Transverse colon (tissue), 4 donors: ENCODE measurements around the gene PCDHB9.

Experiments used
- EP300 ChIP-seq: sonication (generic); formaldehyde crosslinking; IDR thresholded peaks from one replicate; pipeline ENCODE4 v1.6.1; 2017; ENCODE audit warnings: antibody characterized with exemption, low read depth
- POLR2A ChIP-seq: fragments of 450-650 bp; IDR thresholded peaks from one replicate; pipeline ENCODE4 v1.6.1; 2016; ENCODE audit warnings: antibody characterized with exemption, mild to moderate bottlenecking, moderate library complexity
- POLR2AphosphoS5 ChIP-seq, 3 donors: sonication (generic); formaldehyde crosslinking; IDR thresholded peaks; one replicate each; pipeline ENCODE4 v1.6.1; 2016; ENCODE audit warnings: antibody characterized with exemption in 3 of 3
- TF ChIP-seq, protein P1 (sequence below), 5 experiments: fragments of 200-600 bp in 3 of 5; fragments of 450-650 bp in 2 of 5; sonication (generic) in 3 of 5; IDR thresholded peaks; 1 replicate in 2 of 5; 2 replicates in 3 of 5; pipeline ENCODE4 v1.5.1; 2016 to 2017; ENCODE audit warnings: antibody characterized with exemption in 5 of 5, inconsistent platforms in 3 of 5, mild to moderate bottlenecking in 2 of 5, moderate library complexity in 1 of 5

DNA sequence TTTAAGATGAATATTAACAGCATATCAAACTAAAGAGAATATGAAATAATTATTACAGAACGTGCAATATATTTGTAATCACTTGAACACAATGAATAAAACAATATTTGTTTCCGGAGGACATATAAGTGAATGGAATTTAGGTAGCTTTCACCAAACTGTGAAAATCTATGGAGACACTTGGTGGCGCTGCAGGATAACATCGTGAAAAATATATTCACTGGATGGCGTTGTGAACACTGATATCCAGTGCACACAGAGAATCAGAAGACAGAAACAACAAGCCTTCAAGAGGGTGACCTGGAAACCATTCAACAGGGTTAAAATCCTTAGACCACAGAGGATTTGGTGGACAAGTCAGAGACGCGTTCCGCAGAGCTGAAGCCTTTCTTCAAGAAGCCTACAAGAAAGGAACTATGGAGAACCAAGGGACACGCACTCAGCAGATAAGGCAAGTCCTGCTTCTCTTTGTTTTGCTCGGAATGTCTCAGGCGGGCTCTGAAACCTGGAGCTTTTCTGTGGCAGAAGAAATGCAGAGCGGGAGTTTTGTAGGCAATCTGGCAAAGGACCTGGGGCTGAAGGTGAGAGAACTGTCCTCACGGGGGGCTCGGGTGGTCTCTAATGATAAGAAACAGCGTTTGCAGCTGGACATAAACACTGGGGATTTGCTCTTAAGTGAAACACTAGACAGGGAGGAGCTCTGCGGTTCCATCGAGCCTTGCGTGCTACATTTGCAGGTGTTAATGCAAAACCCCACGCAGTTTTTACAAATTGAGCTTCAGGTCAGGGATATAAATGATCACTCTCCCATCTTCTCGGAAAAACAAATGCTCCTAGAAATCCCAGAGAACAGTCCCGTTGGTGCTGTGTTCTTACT lies 12.6 kb downstream of the PCDHB9 start, which contains the start of gene PCDHB11:
- TF ChIP-seq, protein P1, sequence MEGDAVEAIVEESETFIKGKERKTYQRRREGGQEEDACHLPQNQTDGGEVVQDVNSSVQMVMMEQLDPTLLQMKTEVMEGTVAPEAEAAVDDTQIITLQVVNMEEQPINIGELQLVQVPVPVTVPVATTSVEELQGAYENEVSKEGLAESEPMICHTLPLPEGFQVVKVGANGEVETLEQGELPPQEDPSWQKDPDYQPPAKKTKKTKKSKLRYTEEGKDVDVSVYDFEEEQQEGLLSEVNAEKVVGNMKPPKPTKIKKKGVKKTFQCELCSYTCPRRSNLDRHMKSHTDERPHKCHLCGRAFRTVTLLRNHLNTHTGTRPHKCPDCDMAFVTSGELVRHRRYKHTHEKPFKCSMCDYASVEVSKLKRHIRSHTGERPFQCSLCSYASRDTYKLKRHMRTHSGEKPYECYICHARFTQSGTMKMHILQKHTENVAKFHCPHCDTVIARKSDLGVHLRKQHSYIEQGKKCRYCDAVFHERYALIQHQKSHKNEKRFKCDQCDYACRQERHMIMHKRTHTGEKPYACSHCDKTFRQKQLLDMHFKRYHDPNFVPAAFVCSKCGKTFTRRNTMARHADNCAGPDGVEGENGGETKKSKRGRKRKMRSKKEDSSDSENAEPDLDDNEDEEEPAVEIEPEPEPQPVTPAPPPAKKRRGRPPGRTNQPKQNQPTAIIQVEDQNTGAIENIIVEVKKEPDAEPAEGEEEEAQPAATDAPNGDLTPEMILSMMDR (IDR thresholded peaks at IDR 0.05): peak in 1 of 5 experiments; percentile 6
- TF ChIP-seq POLR2A (no peak), POLR2AphosphoS5 (IDR thresholded peaks at IDR 0.05) (no peak), EP300 (no peak)
